RPMI7951 (cell line): Measurements from ENCODE around the gene RSPRY1. TPM values are rescaled to one million over a fixed set of nuclear protein-coding genes. Genes with fewer than 3 reads are reported as not detected.

ENCODE experiments used
- DNase-seq: peaks from one replicate; pipeline ENCODE4 v3.0.0-alpha.2; 2012; ENCODE audit warnings: low read depth
- total RNA-seq: library from RNA; depleted of rRNA; stranded (reverse); fragments of >200 nt; shearing (Covaris generic); gene quantifications from 2 replicates; pipeline ENCODE4 v1.2.3, GENCODE V29; 2014

Gene RSPRY1
- total RNA-seq, 1 experiment from 2014 or later = 41.5 TPM

DNA sequence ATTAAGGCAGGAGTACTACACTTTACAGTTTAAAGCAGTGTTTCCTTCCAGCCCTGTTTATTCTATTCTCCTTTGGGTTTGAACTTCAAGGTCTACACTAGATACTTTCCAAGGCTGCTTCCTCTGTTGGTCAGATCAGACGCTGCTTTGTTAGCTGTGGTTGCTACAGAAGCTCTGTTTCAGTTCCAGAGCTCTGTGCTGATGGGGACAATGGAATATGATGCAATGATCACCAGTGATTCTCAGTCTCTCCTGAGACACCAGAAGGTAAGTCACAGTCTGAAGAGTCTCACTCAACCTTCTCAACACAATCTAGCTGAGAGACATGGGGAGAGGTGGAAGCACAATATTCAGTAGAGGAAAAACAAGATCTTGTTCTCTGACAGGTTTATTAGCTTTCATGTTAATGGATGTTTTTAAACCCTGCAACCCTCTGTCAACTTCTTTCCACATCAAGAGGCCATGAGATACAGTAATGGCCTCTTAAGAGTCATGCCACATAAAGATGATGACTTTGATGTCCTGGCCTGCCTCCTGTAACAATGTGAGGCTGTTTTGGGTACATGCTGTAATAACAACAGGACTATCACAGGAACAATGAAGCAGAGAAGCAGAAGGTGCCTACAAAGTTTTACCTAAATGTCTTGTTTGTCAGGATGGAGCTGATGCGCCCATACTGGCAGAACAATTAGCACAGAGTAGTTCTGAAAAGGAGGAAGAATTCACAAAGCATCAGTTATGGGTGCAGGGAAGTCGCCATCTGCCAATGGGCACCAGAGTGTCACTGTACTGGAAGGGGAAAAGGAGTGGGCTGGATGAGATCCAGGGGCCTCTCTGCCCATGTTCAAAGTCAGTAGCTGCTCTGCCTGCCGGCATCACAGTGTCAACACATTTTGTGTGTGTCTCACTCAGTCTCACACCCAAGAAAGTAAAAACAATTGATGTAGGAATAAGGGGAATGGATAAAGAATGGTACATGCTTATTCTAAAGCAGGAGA is 33.7 kb upstream of the RSPRY1 start:
- no peak for DNase-seq

DNA sequence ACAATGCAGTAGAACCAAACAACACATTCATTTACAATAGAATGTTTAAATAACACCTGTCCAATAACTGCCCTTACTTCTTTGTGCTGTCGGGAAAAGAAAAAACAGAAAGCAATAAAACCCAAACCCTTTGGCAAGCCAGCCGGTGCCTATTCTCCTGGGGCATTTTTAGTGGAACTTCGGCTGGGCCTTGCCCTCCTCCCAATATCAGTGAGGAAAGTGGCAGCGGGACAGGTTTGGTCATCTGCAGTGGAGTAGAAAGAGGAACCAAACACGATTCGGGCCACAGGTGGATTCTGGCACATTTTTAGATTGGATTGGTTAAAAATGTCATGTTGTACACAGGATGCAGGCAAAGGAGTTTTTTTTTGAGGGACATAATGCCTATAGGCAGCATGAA is 32.3 kb upstream of the RSPRY1 start:
- DNase-seq = no peak

DNA sequence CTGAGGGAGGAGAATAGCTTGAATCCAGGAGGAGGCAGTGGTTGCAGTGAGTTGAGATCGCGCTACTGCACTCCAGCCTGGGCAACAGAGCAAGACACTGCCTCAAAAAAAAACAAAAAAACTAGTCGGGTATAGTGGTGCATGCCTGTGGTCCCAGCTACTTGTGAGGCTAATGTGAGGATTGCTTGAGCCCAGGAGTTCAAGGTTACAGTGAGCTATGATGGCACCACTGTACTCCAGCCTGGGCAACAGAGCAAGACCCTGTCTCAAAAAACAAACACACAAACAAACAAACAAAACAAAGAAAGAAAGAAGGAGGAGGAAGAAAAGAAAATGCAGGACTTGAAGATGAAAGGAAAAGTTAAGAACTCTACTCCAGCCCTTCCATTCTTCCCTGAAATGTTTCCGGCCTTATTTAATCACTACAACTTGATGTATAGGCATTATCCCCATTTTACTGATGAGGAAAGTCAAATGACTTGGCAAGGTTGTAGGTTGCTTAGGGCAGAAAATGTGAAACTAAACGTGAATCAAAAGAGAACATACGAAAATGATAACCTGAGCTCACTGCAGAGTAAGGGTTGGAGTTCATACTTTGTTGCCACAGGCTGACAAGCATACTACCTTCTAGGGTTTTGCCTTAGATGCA is 30.3 kb upstream of the RSPRY1 start:
- no peak for DNase-seq

DNA sequence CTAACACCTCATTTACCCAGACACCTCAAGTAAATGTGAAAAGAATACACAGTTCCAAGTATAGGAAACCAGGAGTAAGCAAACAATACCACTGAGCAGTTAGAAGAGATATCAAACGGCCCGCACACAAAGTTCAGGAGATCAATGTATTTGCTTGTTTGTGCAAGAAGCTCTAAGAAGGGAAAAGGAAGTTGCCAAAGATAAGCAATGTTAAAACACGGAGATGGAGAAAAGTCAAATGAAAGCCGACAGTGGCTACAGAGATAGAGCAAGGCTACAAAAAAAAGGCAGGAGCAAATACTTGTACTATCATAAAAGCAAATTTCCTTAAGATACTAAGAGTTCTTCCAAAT is 29.8 kb upstream of the RSPRY1 start:
- no peak for DNase-seq

DNA sequence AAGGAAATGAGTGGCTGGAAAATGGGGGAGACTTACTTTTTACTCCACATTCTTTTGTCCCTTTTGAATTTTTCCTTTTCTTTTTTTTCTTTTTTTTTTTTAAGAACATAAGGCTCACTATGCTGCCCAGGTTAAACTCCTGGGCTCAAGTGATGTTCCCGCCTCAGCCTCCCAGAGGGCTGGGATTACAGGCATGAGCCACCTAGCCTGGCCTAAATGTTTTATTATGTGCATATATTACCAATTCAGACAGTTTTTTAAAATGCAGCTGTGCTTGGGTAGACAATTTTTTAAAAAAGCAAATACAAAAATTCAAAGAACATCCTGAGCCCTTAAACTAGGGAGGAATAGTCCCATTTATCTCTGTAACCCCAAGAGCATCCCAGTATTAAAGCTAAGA is 28.6 kb upstream of the RSPRY1 start:
- DNase-seq = no peak

DNA sequence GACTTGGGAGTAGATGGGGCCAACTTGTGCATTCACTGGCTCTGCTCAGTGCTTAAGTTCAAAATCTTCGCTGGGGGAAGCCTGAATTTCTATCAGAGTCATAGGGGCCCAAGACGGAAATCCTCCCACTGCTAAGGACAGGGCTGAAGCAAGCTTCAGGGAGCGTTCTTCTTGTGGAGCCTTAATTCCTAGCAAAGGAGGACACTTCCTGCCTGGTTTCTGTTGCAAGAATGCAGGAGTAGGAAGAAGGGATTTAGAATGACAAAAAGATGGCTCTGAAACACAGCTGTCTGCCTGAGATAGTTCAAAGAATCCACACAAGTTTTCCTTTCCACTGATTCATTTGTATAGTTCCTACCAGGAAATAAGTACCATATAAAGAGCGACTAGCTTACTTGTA is 26.7 kb upstream of the RSPRY1 start:
- DNase-seq = no peak

DNA sequence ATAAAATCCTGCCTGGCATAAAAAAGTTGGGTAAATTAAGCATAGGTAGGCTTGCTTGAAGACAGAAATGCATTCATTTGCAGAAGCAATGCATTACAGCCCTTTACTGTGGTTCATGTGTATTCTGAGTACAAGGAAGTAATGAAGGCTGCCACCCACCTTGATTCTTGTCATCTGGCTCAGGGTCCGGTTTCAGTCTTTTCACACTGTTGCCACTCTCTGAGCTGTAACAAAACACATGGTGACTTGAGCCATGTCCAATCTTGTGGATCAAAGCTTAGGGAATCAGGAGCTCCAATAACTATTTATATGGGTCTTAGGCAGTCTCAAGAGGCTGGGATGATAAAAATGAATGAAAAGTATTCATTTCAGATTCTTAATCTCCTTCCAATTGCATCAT is 22.3 kb upstream of the RSPRY1 start:
- DNase-seq = no peak

DNA sequence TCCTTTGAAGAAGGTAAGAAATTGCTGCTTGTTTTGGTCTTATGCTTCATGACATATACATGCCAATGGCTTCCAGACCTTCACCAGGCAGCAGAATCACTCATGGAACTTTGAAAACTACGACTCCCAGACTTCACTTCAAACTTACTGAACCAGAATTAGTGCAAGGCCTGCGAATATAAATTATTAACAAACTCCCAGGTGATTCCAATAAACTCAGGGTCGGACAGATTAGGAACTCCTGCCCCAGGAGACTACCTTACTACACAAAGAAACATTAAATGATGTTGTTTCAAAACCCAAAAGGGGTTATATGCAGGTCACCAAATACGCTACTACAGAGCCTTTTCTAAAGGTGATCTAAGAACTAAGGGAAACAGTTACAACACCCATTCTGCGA is 20.6 kb upstream of the RSPRY1 start:
- DNase-seq = no peak

DNA sequence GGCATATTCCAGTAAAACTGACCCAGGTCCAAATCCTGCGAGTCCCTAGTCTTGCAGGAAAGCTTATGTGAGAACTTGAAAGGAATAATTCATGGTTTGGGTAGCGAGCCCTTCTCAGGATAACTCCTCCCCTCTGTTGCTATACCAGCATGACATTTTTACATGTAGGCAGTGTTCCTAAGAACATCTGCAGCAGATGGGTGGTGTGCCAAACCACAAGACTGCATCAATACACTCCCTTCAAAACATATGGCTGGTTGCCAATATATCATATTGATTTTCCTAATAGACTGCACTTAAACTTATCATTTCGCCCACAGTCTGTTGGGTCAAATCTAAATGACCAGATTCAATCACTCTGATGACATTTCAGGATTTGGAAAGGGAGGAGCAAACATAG is 20.2 kb upstream of the RSPRY1 start:
- peak; percentile 57 for DNase-seq

DNA sequence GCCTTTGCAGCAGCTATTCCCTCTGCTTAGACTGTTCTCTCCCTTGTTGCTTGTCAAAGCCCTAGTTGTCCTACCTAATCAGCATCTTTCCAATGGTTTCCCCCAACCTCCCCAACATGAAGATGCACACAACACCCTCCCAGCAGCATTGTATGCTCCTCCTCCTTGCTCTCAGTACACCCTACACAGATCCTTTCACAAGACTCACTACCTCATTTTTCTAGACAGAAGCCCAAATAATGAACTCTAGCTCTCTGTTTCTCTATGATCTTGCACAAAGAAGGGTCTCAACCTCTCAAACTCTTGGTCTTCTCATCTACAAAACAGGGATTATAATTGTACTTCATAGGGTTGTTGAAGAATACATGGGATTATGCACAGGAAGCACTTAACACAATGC is 19.7 kb upstream of the RSPRY1 start:
- DNase-seq = no peak

DNA sequence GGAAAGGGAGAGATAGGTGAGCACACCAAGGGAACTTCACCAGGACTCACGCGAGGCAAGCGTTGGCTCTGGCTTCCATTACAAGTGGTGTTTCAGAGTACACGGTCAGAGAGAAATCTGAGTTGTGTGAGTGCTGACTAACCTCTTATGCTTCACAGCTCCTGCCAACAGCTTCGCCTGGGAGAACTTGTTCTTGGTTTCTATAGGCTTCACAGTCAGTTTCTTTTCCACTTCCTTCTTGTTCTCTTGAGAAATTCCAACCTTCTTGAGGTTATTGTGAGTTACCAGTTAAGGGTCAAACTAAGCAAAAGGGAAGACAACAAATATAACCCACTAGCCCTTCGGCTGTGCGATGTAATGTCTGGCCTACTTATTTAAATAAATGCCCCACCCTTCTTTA is 19.2 kb upstream of the RSPRY1 start:
- DNase-seq = no peak

DNA sequence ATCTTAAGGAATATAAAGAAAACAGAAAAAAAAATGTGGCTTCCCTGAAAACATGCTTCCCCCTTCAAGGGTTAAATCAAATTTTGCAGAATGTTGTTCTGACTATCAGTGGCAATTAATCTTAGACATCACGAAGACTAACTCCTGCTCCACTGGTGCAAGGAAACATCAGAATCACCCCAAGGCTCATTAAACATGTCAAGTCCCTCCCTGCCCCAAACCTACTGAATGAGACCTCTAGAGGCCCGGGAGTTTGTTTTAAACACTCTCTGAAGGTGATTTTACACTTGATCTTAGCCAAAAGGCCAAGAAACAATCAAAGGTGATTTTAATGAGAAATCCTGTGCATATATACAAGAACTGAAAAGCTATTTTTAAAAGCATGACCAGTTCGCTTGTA is 18.6 kb upstream of the RSPRY1 start:
- DNase-seq = no peak

DNA sequence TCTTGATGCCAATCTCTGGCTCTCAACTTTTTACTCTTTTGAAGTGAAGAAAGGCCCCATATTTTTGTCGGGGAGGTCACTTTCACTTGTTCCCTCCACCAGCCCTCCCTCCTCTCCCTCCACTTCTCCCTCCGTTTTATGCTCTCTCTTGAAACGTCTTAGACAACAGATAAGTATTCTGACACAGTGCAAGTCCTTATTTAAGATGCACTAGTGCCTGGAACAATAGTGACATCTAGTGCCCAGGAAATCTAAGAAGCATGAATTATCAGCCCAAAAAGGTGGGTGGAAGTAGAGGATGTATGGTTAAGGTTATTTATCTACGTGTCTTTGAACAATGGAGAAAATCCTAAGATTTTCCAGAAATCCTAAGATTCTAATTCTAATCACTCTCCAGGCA is 18.2 kb upstream of the RSPRY1 start:
- DNase-seq = peak; percentile 66

DNA sequence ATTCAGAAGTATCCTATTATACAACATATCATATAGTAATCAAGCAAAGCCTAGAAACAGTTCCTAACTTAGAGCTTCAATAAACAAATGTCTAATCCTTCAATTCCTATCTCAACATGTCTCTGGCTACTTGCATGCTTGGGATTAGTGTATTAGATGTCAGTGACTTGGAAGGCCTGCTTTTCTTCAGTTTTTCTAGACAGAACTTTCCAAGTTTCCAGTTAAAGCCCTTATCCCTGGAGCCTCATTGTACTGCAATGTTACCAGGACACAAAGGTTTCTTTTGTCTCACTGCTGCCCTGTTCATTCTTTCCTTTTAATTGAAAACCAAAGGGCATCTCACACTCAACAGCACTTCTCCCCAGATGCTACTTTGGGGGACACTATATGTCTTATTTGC is 16.8 kb upstream of the RSPRY1 start:
- DNase-seq = no peak

DNA sequence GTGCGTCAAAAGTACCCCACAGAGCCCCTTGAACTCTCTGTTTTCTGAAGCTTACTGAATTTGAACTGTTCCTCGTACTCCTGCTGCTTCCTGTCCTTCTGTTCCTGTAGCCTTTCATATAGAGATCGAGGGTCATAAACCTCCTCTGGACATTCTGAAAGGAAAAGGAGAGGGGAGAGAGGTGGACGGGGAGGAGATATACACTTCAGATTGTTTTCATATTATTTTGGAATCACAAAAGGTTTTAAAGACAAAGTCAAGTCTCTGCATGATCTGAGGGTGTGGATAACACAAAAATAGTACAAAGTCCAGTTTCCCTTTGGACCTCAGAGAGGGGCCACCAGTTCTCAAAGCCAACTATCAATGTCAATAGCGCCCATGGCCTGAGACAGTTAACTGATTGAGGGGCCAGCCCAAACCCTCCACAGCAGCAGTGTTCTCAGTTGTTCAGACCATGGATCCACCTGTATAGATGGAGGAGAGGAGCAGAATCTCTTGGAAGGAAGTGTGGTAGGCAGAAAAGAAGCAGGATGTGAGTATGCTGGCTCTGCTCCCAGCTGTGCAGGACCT is 13.3 kb upstream of the RSPRY1 start:
- no peak for DNase-seq

DNA sequence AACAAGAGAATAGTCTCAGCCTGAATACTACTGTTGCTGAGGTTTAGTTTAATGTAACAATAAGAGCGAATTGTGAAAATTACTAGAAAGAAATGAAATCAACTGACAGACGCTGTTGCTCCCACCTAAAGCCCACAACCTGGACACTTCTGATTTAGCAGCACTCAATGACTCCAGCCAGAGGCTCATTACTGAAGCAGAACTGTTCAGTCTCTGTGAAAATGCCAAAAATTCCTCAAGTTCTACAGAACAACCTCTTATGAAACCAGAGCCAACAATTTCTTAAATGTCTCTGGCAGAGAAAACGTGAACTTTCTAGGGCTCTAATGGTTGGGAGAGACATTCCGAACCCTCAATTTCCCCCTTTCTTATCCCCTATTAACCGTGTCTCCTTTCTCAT is 10.2 kb upstream of the RSPRY1 start:
- no peak for DNase-seq

DNA sequence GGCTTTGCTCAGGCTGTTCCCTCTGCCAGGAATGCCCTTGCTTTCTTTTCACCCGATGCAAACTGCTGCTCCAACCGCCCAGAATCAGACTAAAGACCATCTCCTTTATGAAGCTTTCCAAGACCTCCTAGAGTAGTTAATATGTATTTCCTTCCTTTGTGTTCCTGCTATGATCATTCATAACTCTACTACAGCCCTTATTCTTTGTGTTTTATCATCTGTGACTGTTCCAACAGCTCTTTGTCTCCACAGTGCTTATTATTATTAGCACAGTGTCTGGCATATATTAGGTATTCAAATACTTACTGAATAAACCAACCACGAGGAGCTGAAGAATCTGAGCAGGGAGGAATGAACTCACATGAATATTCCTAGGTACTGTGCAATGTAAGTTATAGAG is 7.9 kb upstream of the RSPRY1 start:
- no peak for DNase-seq

DNA sequence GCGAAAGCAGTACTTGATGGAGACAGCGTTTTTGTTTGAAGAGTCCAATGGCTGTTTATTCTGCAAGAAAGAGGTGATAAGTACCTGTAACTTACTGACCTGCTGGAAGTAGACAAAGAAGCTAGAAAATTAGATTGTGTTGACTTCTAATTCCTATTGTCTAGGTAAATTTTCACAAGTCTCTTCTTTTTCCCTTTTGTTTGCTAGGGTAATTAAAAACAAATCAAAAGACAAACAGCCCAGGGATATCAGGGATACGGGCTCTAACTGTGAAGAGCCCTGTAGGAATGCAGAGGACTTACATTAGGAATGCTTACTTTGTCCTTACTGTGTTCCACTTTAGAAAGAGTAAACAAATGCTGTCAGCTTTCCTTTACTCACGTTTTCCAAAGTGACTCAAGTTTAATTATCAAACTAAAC is 7.3 kb upstream of the RSPRY1 start:
- no peak for DNase-seq

DNA sequence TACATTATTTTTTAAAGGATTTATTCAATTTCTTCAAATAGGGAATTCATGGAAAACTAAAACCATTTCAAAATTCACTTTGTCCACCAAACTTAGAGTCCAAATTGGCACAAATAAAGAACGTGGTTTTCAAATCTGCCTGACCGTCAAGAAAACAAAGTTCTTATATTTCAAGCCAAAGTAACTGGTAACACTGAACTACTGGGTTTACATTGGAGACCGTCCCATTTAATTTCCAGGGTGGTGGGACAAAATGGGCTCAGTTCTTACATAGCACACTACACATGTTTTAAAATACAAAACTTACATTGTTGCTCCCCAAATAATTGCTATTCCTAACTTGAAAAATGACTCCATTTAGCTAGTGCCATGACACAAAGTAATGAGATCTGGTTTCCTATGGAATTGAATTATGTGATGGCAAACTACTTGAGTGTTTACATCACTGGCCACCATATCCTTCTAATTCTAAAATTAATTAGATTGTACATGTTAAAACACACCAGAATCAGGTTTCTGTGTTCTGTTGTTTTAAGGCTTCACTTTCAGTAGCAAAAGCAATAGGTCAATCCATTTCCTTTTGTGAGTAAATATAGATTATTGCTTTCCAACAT is 6.8 kb upstream of the RSPRY1 start:
- no peak for DNase-seq

DNA sequence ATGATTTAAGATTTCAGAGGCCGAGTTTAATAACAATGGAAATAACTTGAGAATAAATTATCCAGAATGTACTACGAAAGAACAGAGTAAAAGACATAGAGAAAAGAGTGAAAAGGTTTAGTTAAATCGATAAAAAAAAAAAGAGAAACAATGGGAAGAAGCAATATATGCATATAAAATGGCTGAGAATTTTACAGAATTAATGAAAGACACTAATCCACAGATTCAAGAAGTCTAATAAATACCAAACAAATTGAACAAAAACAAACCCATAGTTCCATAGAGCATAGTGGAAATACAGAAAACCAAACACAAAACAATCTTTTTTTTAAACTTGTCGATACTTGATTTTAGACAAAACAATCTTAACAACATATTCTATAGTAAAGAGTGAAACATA is 2.0 kb upstream of the RSPRY1 start:
- DNase-seq = no peak

DNA sequence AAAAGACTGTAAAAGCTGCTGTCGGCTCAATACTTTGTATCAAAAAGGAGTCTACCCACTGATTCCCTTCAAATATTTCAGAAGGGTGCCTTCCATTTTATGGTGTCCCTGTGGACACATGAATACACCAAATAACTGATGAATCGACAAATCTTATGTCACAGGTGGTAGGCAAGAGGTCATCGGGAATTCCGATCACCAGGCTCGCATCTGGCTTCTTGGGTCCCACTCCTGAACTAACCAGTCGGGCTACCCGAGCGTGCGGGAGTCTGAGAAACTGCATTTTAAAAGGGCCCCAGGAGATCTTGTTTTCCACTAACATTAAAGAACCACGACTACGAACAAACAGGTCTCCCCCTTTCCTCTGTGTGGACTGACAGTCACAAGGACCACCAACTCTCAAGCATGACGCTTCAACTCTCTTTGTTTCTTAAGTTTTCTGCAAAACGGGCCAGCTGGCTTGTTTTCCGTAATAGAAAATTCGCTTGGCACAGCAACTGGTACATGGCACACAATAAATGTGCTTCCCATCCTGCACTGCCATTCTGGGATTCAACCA is 1.2 kb upstream of the RSPRY1 start:
- DNase-seq = no peak

DNA sequence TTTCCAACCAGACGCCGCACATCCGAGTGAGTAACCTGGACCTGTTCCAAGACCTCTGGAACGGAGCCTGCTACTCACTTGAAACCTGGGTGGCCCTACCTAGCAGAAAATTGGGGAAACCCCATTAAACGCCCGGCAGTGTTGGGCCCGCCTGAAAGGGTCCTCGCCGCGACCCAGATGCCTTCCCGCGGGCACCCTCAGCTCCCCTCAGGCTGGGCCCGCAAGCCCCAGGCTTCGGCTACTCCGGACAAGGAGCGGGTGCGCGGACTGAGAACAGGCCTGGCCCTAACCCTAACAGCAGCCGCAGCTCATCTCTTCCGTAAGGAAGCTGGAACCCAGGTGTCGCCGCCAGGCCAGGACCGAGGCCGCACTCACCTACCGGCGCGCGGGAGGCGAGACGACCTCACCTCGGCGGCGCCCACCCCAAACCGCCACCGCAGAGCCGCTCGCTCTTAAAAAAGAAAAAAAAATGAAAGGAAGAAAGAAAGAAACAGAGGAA is 634 bp upstream of the RSPRY1 start:
- peak; percentile 77 for DNase-seq
